ENCODE measurements around the gene PADI3. TPM values are rescaled to one million over a fixed set of nuclear protein-coding genes. Genes with fewer than 3 reads are reported as not detected.

Gene PADI3
- total and polyA plus RNA-seq, 2 of the 8 experiments (the other 6 are each of a cell fraction or from before 2014, with no cell fraction given), result 0.37 to 0.94 TPM

GRCh38 chr1:17213782-17214148 is 35.1 kb upstream of the PADI3 start:
- no peak overlapping the region for H3K23ac ChIP-seq (ENCODE audit: insufficient read length)
- no peak overlapping the region for H3K9ac ChIP-seq (replicated peaks in 1 of 4; ENCODE audit: extremely low read depth in 1 of 4, low read depth in 3 of 4, low read length in 3 of 4)
- no peaks in the 10 kb centered on the region for H3K9me3 ChIP-seq (ENCODE audit: insufficient read depth in 2 of 2, low read depth in 1 of 2, low read length in 1 of 2)
- H4K8ac ChIP-seq (ENCODE audit: extremely low read depth, insufficient read depth, low read length), result 0 out of 2 replicates have a peak overlapping the region, but pooled peaks have one; percentile 20
- H2BK15ac ChIP-seq (ENCODE audit: low read length), result no peak overlapping the region
- H2BK5ac ChIP-seq (ENCODE audit: low read depth, low read length), result no peak overlapping the region
- H3K18ac ChIP-seq (ENCODE audit: extremely low read depth, low read length), result no peak overlapping the region
- no peak overlapping the region for H3K14ac ChIP-seq (ENCODE audit: insufficient read length)
- WGBS, 2 experiments (ENCODE audit: extremely low coverage in 1 of 2, insufficient coverage in 1 of 2, insufficient read length in 1 of 2, insufficient replicate concordance in 2 of 2, low coverage in 1 of 2, low lambda C conversion rate in 2 of 2, missing lambda C conversion rate in 1 of 2), result 94% methylated on average over 9 of the region's 9 CpGs; no CpG with 5 or more reads in 1 of the 2 experiments
- no peaks in the 10 kb centered on the region for H4K20me1 ChIP-seq (replicated peaks in 1 of 2; ENCODE audit: control insufficient read depth in 1 of 2, insufficient read depth in 2 of 2, low read length in 2 of 2)
- H3K4me2 ChIP-seq (ENCODE audit: insufficient read depth in 1 of 2, low read depth in 2 of 2, low read length in 2 of 2), result no peak overlapping the region
- no peak overlapping the region for H4K5ac ChIP-seq (ENCODE audit: insufficient read length, low read depth, low read length)
- no peaks in the 10 kb centered on the region for H3K36me3 ChIP-seq (ENCODE audit: control insufficient read depth in 2 of 4, insufficient read depth in 4 of 4, low read length in 3 of 4)
- H3K79me1 ChIP-seq (ENCODE audit: low read depth, low read length), result no peaks in the 10 kb centered on the region; the same call in 1 of the 2 replicates
- no peak overlapping the region for H3K27ac ChIP-seq (ENCODE audit: low read depth, low read length)
- no peak for FAIRE-seq
- H2AFZ ChIP-seq (ENCODE audit: low read length), result no peak overlapping the region
- ChIA-PET CTCF (ENCODE audit: partially characterized antibody) (interaction anchor here (1.3 to 1.9 kb wide), 3 partner anchors 9 to 120 kb away, joined by 3 to 9 read pairs (median 5); no protein-coding TSS in a partner anchor), POLR2A (ENCODE audit: partially characterized antibody) (no interaction called here)
- no peak overlapping the region for H3K4ac ChIP-seq (replicated peaks; ENCODE audit: insufficient read length, low read depth, low read length)
- no peak overlapping the region for H2BK120ac ChIP-seq (replicated peaks; ENCODE audit: low read depth, low read length)
- TF ChIP-seq KDM4A (IDR thresholded peaks at IDR 0.05; ENCODE audit: low read depth, low read length, severe bottlenecking) (no peak), SRF (IDR thresholded peaks at IDR 0.05; ENCODE audit: low read depth, low read length) (no peak), ZNF274 (IDR thresholded peaks at IDR 0.05; ENCODE audit: borderline replicate concordance, extremely low read depth, low read length) (no peak), SIX5 (IDR thresholded peaks at IDR 0.05; ENCODE audit: low read depth, low read length) (no peak), KDM1A (IDR thresholded peaks at IDR 0.05; ENCODE audit: borderline replicate concordance, low read length) (no peak)
- H3K4me3 ChIP-seq (ENCODE audit: extremely low read depth in 1 of 4, insufficient read depth in 2 of 4, low read depth in 3 of 4, low read length in 4 of 4), result no peak overlapping the region
- H3K79me2 ChIP-seq (ENCODE audit: control insufficient read depth in 1 of 2, insufficient read depth in 2 of 2, low read length in 2 of 2), result no peaks in the 10 kb centered on the region
- H3K27me3 ChIP-seq (replicated peaks in 1 of 4; ENCODE audit: control insufficient read depth in 3 of 4, extremely low read depth in 1 of 4, insufficient read depth in 3 of 4, low read length in 3 of 4), result peaks cover 0 to 3% (median 0%) of the 10 kb centered on the region in 4 experiments; a peak in 2 of 7 replicates
- DNase-seq (ENCODE audit: low read depth in 1 of 2, low spot score in 2 of 2), result no peak
- H4K91ac ChIP-seq (replicated peaks; ENCODE audit: insufficient read length, low read length), result no peak overlapping the region
- no peak overlapping the region; the same call in 1 of the 2 replicates for H2AK5ac ChIP-seq (ENCODE audit: low read depth, low read length)
- H3K56ac ChIP-seq (replicated peaks; ENCODE audit: insufficient read length, low read depth, low read length), result no peak overlapping the region
- no peaks in the 10 kb centered on the region for H3K23me2 ChIP-seq (ENCODE audit: low read depth, low read length)
- peak overlapping the region; percentile 63; the same call in 1 of the 2 replicates for H2BK12ac ChIP-seq (ENCODE audit: low read depth, low read length)
- peaks cover 0 to 14% (median 5%) of the 10 kb centered on the region in 4 experiments; a peak in 6 of 7 replicates for H3K4me1 ChIP-seq (replicated peaks in 1 of 4; ENCODE audit: control insufficient read depth in 3 of 4, insufficient read depth in 4 of 4, low read length in 3 of 4)
- no peak overlapping the region for H2BK20ac ChIP-seq (ENCODE audit: low read length)

Data from H1 (cell line).